BLaER1 treated with 17β-estradiol and CSF1 and Interleukin-3, amounts not matched to agents 10 nM and 100 nM (cell line): ENCODE data around the gene ATRNL1.

Experiments used
- H3K27ac ChIP-seq, 11 experiments: shearing (Covaris generic); formaldehyde crosslinking; 2 replicates each; pipeline ENCODE4 v1.8.1; 2022
- H3K27me3 ChIP-seq, 11 experiments: shearing (Covaris generic); formaldehyde crosslinking; 2 replicates each; pipeline ENCODE4 v1.8.1; 2022
- H3K36me3 ChIP-seq, 11 experiments: shearing (Covaris generic); formaldehyde crosslinking; 2 replicates each; pipeline ENCODE4 v1.8.1; 2022
- H3K4me1 ChIP-seq, 10 experiments: shearing (Covaris generic); formaldehyde crosslinking; 2 replicates each; pipeline ENCODE4 v1.8.1; 2022
- H3K4me2 ChIP-seq, 11 experiments: shearing (Covaris generic); formaldehyde crosslinking; 2 replicates each; pipeline ENCODE4 v1.8.1; 2022
- H3K4me3 ChIP-seq, 10 experiments: shearing (Covaris generic); formaldehyde crosslinking; 2 replicates each; pipeline ENCODE4 v1.8.1; 2022
- H3K9ac ChIP-seq, 11 experiments: shearing (Covaris generic); formaldehyde crosslinking; 2 replicates each; pipeline ENCODE4 v1.8.1; 2022
- H3K9me3 ChIP-seq, 11 experiments: shearing (Covaris generic); formaldehyde crosslinking; replicated peaks in 1 of 11; 2 replicates each; pipeline ENCODE4 v1.8.1; 2022
- H4K20me1 ChIP-seq, 11 experiments: shearing (Covaris generic); formaldehyde crosslinking; 2 replicates each; pipeline ENCODE4 v1.8.1; 2022
- Cebpa-rat ChIP-seq, 11 experiments: shearing (Covaris generic); IDR thresholded peaks; 2 replicates each; pipeline ENCODE4 v1.8.1; 2022

The ATRNL1 gene

DNA sequence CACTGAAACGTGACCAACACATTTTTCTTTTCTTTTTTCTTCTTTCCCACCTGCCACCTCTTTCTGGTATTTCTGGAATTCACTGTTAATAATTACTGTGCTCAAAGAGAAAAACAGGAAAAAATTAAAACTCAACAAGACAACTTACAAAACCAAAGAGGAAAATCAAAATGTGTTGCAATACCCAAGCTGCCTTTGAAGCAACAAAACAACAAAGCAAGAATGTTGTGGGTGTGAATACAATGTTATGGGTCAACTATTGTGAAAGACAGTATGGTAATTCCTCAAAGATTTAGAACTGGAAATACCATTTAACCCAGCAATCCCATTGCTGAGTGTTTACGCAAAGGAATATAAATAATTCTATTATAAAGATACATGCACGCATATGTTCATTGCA lies 764.7 kb downstream of the ATRNL1 start:
- TF ChIP-seq Cebpa-rat (IDR thresholded peaks at IDR 0.05) = no peak
- Histone ChIP-seq H3K4me1 (no peaks in the 10 kb centered on the region), H3K9ac (no peak overlapping the region), H3K36me3 (no peaks in the 10 kb centered on the region), H3K9me3 (peaks cover 0 to 4% (median 0%) of the 10 kb centered on the region in 11 experiments; a peak in 1 of 22 replicates), H3K4me3 (no peak overlapping the region), H3K27ac (no peak overlapping the region), H3K4me2 (no peak overlapping the region), H3K27me3 (no peaks in the 10 kb centered on the region), H4K20me1 (no peaks in the 10 kb centered on the region)

GRCh38 chr10:115860182-115861107 lies 767.3 kb downstream of the ATRNL1 start:
- H3K9ac ChIP-seq = no peak overlapping the region
- H3K4me1 ChIP-seq = no peaks in the 10 kb centered on the region
- no peak overlapping the region for H3K4me2 ChIP-seq
- H3K27me3 ChIP-seq = no peaks in the 10 kb centered on the region
- H3K27ac ChIP-seq = no peak overlapping the region
- no peak for TF ChIP-seq Cebpa-rat (IDR thresholded peaks at IDR 0.05)
- H3K4me3 ChIP-seq = no peak overlapping the region
- no peaks in the 10 kb centered on the region for H4K20me1 ChIP-seq
- peaks cover 0 to 4% (median 0%) of the 10 kb centered on the region in 11 experiments; a peak in 1 of 22 replicates for H3K9me3 ChIP-seq
- H3K36me3 ChIP-seq = no peaks in the 10 kb centered on the region

GRCh38 chr10:115861455-115861854 lies 768.3 kb downstream of the ATRNL1 start:
- no peaks in the 10 kb centered on the region for H3K27me3 ChIP-seq
- H3K36me3 ChIP-seq = no peaks in the 10 kb centered on the region
- H3K9ac ChIP-seq = no peak overlapping the region
- H3K4me3 ChIP-seq = no peak overlapping the region
- peak in 4 of 11 experiments; percentile 26 to 63 (median 36); a peak in 5 of 22 replicates for TF ChIP-seq Cebpa-rat (IDR thresholded peaks at IDR 0.05)
- H3K27ac ChIP-seq = no peak overlapping the region
- H3K4me1 ChIP-seq = no peaks in the 10 kb centered on the region
- no peaks in the 10 kb centered on the region for H4K20me1 ChIP-seq
- peaks cover 0 to 4% (median 0%) of the 10 kb centered on the region in 11 experiments; a peak in 1 of 22 replicates for H3K9me3 ChIP-seq
- H3K4me2 ChIP-seq = no peak overlapping the region

DNA sequence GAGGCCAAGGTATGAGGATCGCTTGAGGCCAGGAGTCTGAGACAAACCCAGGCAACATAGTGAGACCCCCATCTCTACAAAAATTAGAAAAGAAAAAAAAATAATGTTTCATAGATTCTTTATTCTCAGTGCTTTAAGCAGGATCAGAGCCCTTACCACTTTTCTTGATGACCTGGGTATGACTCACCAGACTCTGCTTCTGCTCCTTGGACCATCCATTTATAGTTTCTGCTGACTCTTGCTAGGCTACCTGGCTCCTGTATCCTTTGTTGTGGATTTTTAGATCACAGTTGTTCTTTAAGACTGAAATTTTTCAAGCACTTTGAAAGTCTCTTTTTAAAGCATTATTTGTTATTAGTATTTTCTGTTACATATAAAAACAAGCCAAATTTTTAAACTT lies 768.7 kb downstream of the ATRNL1 start:
- Histone ChIP-seq H3K27me3 (no peaks in the 10 kb centered on the region), H3K4me2 (no peak overlapping the region)
- TF ChIP-seq Cebpa-rat (IDR thresholded peaks at IDR 0.05) = no peak

GRCh38 chr10:115866174-115866573 lies 773.0 kb downstream of the ATRNL1 start:
- Histone ChIP-seq H3K4me1 (no peaks in the 10 kb centered on the region), H3K4me2 (no peak overlapping the region), H4K20me1 (no peaks in the 10 kb centered on the region), H3K9me3 (no peaks in the 10 kb centered on the region), H3K4me3 (no peak overlapping the region), H3K36me3 (no peaks in the 10 kb centered on the region), H3K27me3 (no peaks in the 10 kb centered on the region), H3K9ac (no peak overlapping the region), H3K27ac (no peak overlapping the region)
- no peak for TF ChIP-seq Cebpa-rat (IDR thresholded peaks at IDR 0.05)

More for the DNA sequence above, 768.7 kb downstream of the ATRNL1 start:
- H3K9ac ChIP-seq = no peak overlapping the region
- H3K4me3 ChIP-seq = no peak overlapping the region
- no peaks in the 10 kb centered on the region for H4K20me1 ChIP-seq
- H3K9me3 ChIP-seq = peaks cover 0 to 4% (median 0%) of the 10 kb centered on the region in 11 experiments; a peak in 1 of 22 replicates
- H3K36me3 ChIP-seq = no peaks in the 10 kb centered on the region
- no peaks in the 10 kb centered on the region for H3K4me1 ChIP-seq
- H3K27ac ChIP-seq = no peak overlapping the region

GRCh38 chr10:115866691-115867090 lies 773.5 kb downstream of the ATRNL1 start:
- Histone ChIP-seq H3K9ac (no peak overlapping the region), H4K20me1 (no peaks in the 10 kb centered on the region), H3K27me3 (no peaks in the 10 kb centered on the region), H3K27ac (no peak overlapping the region), H3K4me3 (no peak overlapping the region), H3K4me1 (no peaks in the 10 kb centered on the region), H3K9me3 (no peaks in the 10 kb centered on the region), H3K36me3 (no peaks in the 10 kb centered on the region), H3K4me2 (no peak overlapping the region)
- TF ChIP-seq Cebpa-rat (IDR thresholded peaks at IDR 0.05) = no peak

GRCh38 chr10:115867305-115867704 lies 774.1 kb downstream of the ATRNL1 start:
- Histone ChIP-seq H3K9me3 (no peaks in the 10 kb centered on the region), H3K9ac (no peak overlapping the region), H3K27ac (no peak overlapping the region), H3K36me3 (no peaks in the 10 kb centered on the region), H3K4me1 (no peaks in the 10 kb centered on the region), H3K4me3 (no peak overlapping the region), H3K4me2 (no peak overlapping the region), H4K20me1 (no peaks in the 10 kb centered on the region), H3K27me3 (no peaks in the 10 kb centered on the region)
- TF ChIP-seq Cebpa-rat (IDR thresholded peaks at IDR 0.05) = no peak

DNA sequence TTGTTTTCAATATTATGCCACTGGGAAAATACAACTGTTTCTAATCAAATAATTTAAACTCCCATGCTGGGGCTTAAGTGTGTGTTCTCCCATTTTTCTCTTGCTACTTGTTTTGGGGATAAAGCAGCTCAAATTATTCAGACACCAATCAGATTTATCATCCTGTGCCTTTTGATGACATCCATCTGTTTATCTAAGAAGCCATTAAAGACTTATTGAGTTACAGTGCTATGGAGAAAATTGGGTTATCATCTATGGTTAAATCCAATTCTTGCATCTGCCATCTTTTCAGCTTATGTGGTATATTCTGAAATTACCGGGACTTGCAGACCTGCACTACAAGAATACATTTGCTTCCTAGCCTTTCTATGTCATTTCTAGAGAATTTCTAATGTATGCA lies 778.7 kb downstream of the ATRNL1 start:
- peaks cover 0 to 10% (median 0%) of the 10 kb centered on the region in 10 experiments; a peak in 2 of 20 replicates for H3K4me1 ChIP-seq
- no peak for TF ChIP-seq Cebpa-rat (IDR thresholded peaks at IDR 0.05)

GRCh38 chr10:115875172-115875571 lies 782.0 kb downstream of the ATRNL1 start:
- no peak overlapping the region for H3K27ac ChIP-seq
- peaks cover 0 to 10% (median 0%) of the 10 kb centered on the region in 10 experiments; a peak in 2 of 20 replicates for H3K4me1 ChIP-seq
- no peaks in the 10 kb centered on the region for H3K36me3 ChIP-seq
- H3K4me2 ChIP-seq = no peak overlapping the region
- no peak overlapping the region for H3K4me3 ChIP-seq
- TF ChIP-seq Cebpa-rat (IDR thresholded peaks at IDR 0.05) = no peak
- no peak overlapping the region for H3K9ac ChIP-seq
- H3K27me3 ChIP-seq = no peaks in the 10 kb centered on the region
- no peaks in the 10 kb centered on the region for H4K20me1 ChIP-seq
- no peaks in the 10 kb centered on the region for H3K9me3 ChIP-seq

More for the DNA sequence above, 778.7 kb downstream of the ATRNL1 start:
- no peak overlapping the region for H3K4me3 ChIP-seq
- no peak overlapping the region for H3K9ac ChIP-seq
- no peak overlapping the region for H3K4me2 ChIP-seq
- no peaks in the 10 kb centered on the region for H3K27me3 ChIP-seq
- no peaks in the 10 kb centered on the region for H3K9me3 ChIP-seq
- no peaks in the 10 kb centered on the region for H3K36me3 ChIP-seq
- H3K27ac ChIP-seq = no peak overlapping the region
- H4K20me1 ChIP-seq = no peaks in the 10 kb centered on the region
